ENCODE data around the gene TNFAIP8L3.

DNA sequence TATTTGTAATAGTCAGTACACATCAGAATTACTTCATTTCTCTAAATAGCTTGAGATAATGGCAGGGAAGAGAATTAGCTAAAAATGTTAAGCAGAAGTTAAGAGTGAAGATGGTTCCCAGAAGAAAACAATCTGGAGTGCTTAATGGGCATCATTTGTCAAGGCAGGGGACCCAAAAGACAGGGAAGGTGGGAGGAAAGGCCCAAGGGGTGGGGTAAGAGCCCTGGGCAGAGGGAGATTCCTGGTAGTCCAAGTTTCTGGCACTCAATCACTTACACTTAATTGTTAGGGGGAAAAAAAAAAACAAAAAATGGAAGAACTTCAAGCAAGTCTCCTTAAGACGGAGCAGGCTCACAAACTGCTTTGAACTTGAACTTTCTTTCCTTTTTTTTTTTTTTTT, 28.9 kb downstream of the TNFAIP8L3 start:
- TF ChIP-seq, protein P1, sequence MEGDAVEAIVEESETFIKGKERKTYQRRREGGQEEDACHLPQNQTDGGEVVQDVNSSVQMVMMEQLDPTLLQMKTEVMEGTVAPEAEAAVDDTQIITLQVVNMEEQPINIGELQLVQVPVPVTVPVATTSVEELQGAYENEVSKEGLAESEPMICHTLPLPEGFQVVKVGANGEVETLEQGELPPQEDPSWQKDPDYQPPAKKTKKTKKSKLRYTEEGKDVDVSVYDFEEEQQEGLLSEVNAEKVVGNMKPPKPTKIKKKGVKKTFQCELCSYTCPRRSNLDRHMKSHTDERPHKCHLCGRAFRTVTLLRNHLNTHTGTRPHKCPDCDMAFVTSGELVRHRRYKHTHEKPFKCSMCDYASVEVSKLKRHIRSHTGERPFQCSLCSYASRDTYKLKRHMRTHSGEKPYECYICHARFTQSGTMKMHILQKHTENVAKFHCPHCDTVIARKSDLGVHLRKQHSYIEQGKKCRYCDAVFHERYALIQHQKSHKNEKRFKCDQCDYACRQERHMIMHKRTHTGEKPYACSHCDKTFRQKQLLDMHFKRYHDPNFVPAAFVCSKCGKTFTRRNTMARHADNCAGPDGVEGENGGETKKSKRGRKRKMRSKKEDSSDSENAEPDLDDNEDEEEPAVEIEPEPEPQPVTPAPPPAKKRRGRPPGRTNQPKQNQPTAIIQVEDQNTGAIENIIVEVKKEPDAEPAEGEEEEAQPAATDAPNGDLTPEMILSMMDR (IDR thresholded peaks at IDR 0.05) = no peak
- no peak for TF ChIP-seq POLR2A (IDR thresholded peaks at IDR 0.05)

All from Peyer's patch (tissue), 4 donors.